ENCODE measurements around the gene CCT7.

The CCT7 gene

DNA sequence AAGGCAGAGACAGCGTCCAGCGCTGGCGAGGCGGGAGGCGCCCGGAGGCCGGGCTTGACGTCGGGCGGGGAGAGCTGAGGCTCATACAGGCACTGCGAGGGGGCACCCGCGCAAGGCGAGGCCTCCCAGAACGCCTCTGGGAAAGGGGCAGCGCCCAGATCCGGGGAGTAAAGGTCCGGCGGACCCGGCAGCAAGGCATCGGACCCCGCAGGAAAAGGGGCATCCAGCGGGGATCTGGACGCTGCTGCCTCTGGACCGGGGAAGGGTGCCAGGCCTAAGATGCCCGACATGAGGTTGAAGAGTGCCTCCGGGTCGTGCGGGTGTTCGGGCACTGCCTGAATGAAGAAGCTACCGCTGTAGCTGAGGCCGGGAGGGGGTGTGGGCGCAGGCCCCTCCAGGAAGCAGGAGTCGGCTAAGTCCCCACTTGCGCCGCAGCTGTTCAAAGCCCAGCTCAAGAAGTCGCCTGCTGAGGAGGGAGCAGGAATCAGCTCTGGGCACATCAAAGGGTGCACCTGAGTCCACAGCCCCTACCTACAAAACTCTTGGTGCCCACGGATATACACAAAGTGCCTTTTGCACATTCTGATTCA is 58.3 kb downstream of the CCT7 start:
- no peak for DNase-seq (ENCODE audit: low read depth in 2 of 3, low spot score in 1 of 3)

DNA sequence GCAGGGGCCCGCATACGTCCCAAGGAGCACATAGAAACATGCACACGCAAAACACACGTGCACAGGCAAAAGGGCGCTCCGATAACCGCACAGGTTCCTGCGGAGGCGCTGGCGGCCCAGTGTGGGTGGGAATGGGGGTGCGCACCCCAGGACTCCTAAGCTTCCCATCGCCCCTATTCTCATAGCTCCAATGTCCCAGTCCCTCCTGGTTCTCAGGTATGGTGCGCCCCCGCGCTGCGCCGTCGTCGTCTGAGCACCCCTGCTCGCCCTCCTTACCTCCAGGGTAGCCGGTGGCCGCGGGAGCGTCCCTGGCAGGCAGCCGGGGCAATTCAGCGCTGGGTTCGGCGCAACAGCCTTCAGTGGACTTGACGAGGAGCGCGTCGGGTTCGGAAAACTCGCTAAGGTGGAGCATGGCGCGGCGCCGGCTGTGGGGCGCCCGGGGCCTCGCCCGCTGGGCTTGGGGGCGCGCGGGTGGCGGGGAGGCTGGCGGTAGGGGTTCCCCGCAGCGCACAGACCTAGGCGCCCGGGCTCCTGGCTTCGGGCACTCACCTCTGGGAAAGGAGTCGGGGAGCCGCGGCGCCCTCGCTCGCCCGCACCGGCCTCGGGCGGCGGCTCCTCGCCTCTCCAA is 58.9 kb downstream of the CCT7 start:
- DNase-seq (ENCODE audit: low read depth in 2 of 3, low spot score in 1 of 3), result no peak

DNA sequence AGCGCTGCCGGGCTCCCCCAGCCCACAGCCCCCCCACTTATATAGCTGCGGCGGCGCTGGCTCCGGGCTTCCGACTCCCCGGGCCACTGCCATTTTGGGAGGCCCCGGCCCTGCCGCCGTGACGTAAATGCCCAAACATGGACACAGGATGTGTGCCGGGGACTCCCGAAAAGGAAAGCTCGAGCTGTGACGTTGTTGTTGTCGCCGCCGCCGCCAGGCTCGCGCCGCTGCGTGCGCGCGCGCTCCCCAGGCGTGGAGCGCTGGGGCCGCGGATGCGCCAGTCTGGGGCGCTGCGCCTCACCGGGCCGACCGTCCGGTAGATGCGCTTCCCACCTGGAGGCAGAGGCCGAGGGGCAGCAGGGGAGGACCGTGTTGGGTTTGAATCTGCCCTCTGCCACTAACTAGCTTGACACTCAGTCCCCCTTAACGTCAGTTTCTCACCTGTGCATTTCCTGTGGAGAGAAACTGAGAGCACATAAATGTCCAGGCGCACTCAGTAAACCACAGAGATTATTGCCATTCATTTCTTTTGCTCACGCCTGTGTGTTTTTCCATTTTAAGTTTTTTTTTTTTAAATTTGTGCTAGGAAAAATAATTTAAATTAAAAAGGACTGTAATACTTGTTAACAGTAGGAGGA is 59.5 kb downstream of the CCT7 start, which contains the start of gene EGR4:
EGR4 (minus strand) TSS at position 15 of the 638 bp plus-strand sequence. CDS start 231 bp downstream, outside the sequence.
- DNase-seq (ENCODE audit: low read depth in 2 of 3, low spot score in 1 of 3), result peak; percentile 83 to 86 (median 85)

DNA sequence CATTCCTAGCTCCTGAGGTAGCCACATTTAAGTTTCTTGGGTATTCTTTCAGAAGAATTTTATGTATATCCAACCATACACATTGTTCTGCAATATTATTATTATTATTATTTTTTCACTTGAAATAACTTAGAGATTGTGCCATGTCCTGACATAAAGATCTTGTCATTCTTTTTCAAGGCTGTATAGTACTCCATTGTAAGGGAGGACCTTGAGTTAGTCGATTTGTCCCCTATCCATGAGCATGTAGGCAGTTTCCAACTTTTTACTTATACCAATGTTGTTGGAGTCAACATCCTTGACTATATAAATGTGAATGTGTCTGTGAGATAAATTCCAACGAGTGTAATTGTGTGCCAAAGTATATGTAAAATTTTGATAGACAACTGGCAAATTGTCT is 60.1 kb downstream of the CCT7 start:
- DNase-seq (ENCODE audit: low read depth in 2 of 3, low spot score in 1 of 3), result no peak

DNA sequence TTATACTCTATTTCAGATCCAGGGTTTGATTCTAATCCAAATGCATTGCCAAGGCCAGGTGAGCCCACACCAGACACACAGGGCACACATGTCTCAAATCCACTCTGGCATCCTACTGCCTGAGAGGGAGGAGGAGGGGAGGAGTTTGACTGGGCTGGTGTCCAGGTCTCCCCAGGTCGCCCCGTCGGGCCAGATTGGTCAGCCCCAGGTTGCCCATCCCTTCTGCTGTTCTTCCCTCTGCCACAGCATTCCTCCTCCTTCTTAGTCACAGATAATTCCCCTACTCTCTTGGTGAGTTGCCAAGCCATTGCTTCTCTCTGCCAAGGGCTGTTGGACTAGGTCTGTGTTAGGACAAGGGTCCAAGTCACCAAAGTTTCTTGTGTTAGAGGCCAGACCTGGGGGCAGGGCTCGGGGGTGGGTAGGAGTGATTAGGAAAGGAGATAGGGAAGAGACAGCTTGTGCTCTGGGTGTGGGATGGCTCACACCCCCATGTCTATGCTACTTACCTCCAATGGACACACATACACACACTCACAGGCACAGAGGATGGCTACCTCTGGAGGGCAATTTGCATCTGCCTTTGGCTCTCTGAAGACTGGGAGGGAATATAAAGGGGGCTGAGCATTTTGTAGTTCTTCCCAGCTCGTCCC is 61.8 kb downstream of the CCT7 start:
- DNase-seq (ENCODE audit: low read depth in 2 of 3, low spot score in 1 of 3), result no peak

DNA sequence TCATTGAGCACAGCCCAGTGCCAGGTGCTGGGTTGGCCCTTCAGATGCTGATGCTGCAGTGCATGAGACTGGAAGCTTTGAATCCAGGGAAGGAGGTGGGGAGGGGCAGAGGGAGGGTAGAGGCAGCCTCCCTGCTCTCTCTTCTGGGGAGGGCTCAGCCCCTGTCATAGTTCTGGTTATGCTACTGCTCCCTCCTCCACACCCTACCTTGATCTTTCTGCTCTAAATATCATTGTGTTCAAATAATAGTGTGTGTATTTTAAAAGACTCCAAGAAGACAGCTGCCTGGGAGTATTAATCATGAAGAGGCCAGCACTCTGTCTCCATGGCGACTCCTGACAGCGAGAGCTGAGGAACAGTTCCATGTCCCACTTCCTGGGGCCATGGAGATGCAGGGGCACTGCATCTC is 63.0 kb downstream of the CCT7 start:
- no peak for DNase-seq (ENCODE audit: low read depth in 2 of 3, low spot score in 1 of 3)

DNA sequence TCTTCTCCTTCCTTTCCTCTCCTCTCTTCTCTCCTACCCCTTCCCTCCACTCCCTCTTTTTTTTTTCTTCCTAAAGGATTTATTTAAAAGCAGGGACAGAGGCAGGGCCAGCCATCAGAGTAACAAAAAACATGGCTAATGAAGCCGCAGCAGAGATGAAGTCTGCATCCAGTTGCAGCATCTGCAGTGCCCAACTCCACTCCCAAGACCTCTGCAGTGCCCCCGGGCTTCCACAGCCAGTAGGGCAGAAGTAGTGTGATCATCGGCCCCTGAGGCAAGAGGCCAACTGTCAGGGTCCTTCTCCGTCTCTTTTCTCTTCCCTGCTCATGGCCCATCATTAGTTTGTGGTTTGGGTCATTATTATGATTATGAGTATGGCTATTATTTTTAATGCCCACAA is 63.5 kb downstream of the CCT7 start:
- DNase-seq (ENCODE audit: low read depth in 2 of 3, low spot score in 1 of 3), result no peak

DNA sequence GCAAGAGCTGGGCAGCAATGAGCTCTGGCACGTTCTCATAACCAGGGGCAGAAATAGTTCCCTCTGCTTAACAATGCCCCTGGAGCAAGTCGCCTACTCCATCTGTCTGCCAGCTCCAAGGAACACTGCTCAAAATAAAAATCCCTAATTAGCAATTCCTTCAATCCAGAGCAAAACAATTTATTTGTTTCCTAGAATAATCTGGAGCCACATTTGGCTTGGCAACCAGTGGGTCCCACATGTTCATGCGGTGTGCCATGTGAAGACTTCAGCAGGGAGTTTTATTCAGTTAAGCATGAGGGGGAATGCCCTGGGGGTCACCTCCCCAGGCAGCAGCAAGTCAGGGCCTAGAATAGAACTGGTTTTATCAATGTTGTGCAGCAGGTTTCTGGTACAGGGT is 66.8 kb downstream of the CCT7 start:
- DNase-seq (ENCODE audit: low read depth in 2 of 3, low spot score in 1 of 3), result no peak

DNA sequence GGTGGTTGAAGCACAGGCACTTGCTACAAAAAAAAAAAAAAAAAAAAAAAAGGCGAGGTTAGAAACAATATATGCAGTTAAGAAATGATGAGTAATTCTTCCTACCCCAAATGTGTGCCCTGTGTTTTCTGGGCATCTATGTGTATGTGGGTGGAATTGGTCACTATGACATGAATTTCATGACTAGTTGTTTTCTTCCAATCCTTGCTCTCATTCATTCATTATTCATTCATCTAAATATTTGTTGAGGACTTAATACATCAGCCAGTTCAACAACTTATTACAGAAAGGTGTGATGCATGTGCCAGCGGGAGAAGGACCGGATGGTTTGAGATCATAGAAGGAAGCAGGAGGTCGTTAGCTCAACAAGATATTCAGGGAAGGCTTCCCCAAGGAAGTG is 67.5 kb downstream of the CCT7 start:
- DNase-seq (ENCODE audit: low read depth in 2 of 3, low spot score in 1 of 3), result no peak

Data from stimulated activated CD4-positive, alpha-beta T cell treated with anti-CD3 and anti-CD28 coated beads, Interleukin-12 subunit alpha, Interleukin-12 subunit beta, amount 100 ng/mL, for 48 hours (primary cell).